GM18499 (cell line): ENCODE measurements around the gene CCNDBP1.
"Not testable (repeated sequence)": the region's sequence is repeated elsewhere in the genome, so short reads cannot be mapped to it uniquely, and the experiment has no call there.

Experiments
- ATAC-seq: cut with Tn5 transposase; IDR thresholded peaks from one replicate; pipeline ENCODE4 v1.9.1; 2021; ENCODE audit warnings: moderate number of reproducible peaks; ENCODE audit not compliant: insufficient read depth, unreplicated experiment

Gene CCNDBP1

DNA sequence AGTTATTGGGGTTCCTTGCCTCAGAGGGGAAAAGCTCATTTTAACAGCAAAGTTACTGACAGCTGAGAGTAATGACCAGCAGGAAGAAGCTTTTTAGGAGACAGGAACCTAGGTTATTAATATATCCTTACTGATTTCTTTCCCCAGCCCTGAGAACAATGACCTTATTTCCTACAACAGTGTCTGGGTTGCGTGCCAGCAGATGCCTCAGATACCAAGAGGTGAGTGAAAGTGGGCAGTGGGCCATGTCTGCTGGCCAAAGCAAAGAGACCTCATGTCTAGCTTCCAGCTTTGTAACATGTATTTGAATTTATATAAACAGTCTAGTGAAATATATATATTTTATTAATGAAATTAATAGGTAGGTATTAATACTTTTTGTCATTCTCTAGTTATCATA, 5.0 kb downstream of the CCNDBP1 start:
- no peak for ATAC-seq

- no peak for ATAC-seq
Observed at GRCh38 chr15:43193710-43194109, 8.5 kb downstream of the CCNDBP1 start.

DNA sequence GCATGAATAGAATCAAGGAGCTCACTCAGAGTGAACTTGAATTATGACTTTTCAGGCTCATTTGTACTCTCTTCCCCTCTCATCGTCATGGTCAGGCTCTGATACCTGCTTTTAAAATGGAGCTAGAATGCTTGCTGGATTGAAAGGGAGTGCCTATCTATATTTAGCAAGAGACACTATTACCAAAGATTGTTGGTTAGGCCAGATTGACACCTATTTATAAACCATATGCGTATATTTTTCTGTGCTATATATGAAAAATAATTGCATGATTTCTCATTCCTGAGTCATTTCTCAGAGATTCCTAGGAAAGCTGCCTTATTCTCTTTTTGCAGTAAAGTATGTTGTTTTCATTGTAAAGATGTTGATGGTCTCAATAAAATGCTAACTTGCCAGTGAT, 9.6 kb downstream of the CCNDBP1 start:
- no peak for ATAC-seq

DNA sequence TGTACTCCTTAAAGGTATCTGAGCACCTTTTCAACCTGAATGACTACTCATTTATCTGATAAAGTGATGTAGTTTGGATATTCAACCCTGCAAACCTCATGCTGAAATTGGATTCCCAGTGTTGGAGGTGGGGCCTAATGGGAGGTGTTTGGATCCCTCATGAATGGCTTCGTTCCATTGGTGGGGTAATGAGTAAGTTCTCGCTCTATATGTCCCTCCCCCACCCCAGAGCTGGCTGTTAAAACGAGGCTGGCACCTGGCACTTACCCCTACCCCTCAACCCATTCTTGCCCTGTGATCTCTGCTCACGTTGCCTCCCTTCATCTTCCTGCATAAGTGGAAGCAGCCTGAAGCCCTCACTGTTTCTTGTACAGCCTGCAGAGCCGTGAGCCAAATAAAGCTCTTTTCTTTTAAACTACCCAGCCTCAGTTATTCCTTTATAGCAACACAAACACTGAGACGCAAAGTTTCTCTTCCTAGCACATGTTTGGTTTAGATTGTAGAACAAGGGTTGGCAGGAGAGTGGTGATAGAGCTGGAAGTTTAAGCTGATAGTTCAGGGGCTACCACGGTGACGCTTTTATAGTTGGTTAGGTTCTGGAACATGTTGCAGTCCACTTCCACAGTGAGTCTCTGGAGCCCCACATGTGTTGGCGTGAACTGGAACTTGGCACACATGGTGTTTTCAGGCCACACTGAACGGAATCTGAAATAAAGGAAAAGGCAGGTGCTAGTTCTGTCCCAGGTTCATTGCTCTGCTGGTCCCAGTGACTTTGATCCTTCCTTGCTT, 11.8 kb downstream of the CCNDBP1 start:
- ATAC-seq = no peak

DNA sequence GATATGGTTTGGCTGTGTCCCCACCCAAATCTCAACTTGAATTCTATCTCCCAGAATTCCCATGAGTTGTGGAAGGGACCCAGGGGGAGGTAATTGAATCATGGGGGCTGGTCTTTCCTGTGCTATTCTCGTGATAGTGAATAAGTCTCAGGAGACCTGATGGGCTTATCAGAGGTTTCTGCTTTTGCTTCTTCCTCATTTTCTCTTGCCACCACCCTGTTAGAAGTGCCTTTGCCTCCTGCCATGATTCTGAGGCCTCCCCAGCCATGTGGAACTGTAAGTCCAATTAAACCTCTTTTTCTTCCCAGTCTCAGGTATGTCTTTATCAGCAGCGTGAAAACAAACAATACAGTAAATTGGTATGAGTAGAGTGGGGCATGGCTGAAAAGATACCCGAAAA, 12.6 kb downstream of the CCNDBP1 start:
- not testable (repeated sequence) for ATAC-seq

DNA sequence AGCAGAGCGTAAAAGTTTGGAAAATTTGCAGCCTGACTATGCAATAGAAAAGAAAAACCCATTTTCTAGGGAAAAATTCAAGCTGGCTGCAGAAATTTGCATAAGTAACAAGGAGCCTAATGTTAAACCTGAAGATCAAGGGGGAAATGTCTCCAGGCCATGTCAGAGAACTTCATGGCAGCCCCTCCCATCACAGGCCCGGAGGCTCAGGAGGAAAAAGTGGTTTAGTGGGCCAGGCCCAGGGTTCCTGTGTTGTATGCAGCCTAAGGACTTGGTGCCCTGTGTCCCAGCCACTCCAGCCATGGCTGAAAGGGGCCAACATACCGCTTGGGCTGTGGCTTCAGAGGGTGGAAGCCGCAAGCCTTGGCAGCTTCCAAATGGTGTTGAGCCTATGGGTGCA, 13.4 kb downstream of the CCNDBP1 start:
- ATAC-seq = not testable (repeated sequence)

- no peak for ATAC-seq
Observed at GRCh38 chr15:43198992-43199391, 13.8 kb downstream of the CCNDBP1 start.

DNA sequence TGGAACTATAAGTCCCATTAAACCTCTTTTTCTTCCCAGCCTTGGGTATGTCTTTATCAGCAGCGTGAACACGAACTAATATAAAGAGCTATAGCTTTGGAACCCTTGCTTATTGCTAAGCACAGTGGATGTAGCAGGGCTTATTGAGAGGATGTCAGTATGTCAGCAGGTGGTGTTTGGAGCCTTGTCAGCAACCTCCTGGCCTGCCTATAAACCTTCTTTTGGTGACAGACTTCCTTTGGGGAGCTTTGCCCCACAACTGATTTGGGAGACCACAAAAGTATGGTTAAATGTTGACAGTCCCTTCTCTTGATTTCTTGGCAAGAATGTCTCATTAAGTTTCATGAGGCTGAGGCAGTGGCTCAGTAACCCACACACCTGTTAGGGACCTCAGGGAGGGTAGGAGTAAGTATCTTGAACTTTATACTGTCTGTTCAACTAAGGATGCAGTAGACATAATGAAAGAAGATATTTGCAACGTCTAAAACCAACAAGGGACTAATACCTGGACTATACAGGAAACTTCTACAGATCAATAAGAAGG, 14.8 kb downstream of the CCNDBP1 start:
- ATAC-seq = no peak

DNA sequence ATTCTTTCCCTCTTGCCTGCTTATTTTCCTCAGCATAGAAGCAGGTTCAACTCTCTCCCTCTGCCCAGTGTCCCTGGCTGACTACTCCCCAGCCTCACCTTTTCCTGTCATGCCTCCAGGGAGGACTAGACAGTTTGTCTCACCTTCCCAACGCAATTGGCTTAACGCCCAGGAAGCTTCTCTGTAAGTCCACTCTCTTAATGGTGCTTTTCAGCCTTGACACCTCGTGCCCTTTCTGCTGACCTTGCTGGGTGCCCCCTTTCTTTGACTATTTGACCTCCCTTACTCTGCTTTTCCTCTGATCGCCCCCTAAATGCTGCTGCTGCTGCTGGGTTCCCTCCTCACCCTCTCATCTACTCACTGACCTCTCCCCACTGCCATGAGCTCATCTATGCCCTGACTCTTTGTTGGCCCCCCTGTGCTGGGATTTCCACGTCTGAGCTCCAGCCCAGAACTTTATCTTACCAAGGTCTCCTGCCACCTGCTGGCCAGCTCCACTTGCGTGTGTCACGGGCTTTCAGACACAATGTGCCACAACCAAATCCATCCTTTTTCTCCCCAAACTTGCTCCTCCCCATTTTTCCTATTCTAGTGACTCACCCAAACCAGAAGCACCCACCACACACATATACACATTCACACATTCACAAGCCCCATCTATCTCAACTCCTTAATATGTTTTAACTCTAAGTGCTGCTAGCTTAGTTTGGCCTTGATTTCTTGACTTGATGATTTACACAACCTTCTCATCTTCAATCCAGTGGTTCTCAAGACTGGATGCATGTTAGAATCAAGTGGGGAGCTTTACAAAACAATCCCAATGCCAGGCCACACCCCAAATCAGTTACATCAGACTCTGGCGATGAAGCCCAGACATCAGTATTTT, 19.1 kb downstream of the CCNDBP1 start:
- no peak for ATAC-seq

- no peak for ATAC-seq
Observed at GRCh38 chr15:43206054-43206453, 20.9 kb downstream of the CCNDBP1 start.

- no peak for ATAC-seq
Observed at GRCh38 chr15:43207024-43207423, 21.8 kb downstream of the CCNDBP1 start.

- ATAC-seq = no peak
Observed at GRCh38 chr15:43208052-43209002, 23.1 kb downstream of the CCNDBP1 start.

DNA sequence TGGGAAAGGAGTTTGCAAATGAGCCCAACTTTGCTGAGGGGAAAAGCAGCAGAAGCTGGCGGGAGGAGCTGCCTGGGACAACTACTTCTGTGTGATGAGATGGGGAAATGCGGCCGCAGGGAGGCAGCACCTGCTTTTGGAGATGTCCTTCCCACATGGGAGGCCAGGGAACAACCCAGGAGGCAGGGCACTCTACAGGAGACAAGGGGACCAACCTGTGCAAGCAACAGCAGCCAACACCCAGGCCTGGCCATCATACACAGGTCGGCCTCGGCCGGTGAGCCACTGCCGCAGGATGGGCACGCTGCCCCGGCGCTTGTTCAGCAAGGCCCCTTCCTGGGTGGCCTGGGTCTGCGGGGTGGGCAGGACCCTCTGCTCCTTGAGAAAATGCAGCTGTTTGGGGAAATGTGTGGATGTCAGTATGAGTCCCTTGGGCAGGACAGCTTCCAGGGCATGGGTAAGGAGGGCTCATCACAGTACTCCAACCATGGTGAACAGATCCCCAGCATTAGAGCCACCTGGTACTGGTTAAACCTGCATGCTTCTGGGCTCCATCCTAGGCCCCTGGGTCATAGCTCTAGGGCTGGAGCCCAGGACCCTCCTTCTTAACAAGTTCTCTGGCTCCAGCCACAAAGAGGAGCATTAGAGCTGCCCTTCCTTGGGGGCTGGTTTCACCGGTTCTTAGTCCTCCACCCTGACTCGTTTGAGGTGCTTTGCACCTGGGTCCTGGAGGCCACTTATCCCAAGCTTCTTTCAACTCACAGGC, 24.0 kb downstream of the CCNDBP1 start:
- ATAC-seq = no peak

DNA sequence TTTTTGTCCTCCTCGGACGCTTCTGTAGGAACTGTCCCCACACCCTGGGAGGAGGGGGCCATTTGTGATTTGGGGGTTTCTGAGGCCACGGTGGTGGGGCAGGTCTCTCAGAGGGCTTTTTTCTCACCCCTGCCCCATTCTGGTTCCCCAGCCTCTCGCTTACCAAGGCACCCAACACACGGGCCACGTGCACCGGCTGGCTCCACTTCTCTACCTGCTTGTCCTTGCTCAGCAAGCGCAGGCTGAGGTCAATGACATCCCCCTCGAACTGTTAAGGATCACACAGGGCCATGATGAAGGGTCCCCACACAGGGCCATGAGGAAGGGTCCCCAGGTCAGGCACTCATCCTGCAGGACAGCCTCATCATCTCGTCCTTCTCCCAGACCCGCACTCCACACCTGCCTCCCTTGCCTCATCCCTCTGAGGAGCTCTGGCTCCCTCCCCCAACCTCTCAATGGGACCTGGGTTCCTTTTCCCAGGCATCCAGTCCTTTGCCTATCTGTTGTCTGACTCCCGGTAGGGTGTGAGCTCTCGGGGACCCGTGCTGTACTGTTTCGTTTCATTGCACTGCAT, 25.1 kb downstream of the CCNDBP1 start:
- ATAC-seq = no peak

- no peak for ATAC-seq
Observed at GRCh38 chr15:43210807-43211206, 25.6 kb downstream of the CCNDBP1 start.

GRCh38 chr15:43211224-43211735, 26.1 kb downstream of the CCNDBP1 start:
- ATAC-seq = no peak

- ATAC-seq = no peak
Observed at GRCh38 chr15:43212299-43212698, 27.1 kb downstream of the CCNDBP1 start.

- ATAC-seq = no peak
Observed at GRCh38 chr15:43212951-43213350, 27.7 kb downstream of the CCNDBP1 start.

- no peak for ATAC-seq
Observed at GRCh38 chr15:43213466-43213865, 28.3 kb downstream of the CCNDBP1 start.
